GM18498 (cell line): ENCODE data around the gene KREMEN1.

ENCODE experiments used
- ATAC-seq: cut with Tn5 transposase; IDR thresholded peaks from one replicate; pipeline ENCODE4 v1.9.1; 2021; ENCODE audit warnings: mild to moderate bottlenecking, moderate library complexity; ENCODE audit not compliant: unreplicated experiment

KREMEN1 gene

GRCh38 chr22:29216873-29217666, 144.2 kb downstream of the KREMEN1 start:
- no peak for ATAC-seq
